Measurements from ENCODE around the gene RPS27. TPM values are rescaled to one million over a fixed set of nuclear protein-coding genes. Genes with fewer than 3 reads are reported as not detected.

RPS27 gene
- polyA plus RNA-seq, 1 donor from 2014 or later, result 22,392 TPM

Other genes with a start within 250 kb of the RPS27 start
- 12.9 TPM for gene SLC27A3, start 215.4 kb upstream of the RPS27 start, polyA plus RNA-seq
- 4.6 TPM for gene GATAD2B, start 67.8 kb upstream of the RPS27 start, polyA plus RNA-seq
- gene DENND4B, start 44.0 kb upstream of the RPS27 start, polyA plus RNA-seq, result 36.3 TPM
- 57.2 TPM for gene CRTC2, start 32.1 kb upstream of the RPS27 start, polyA plus RNA-seq
- 52.0 TPM for gene SLC39A1, start 27.2 kb upstream of the RPS27 start, polyA plus RNA-seq
- gene CREB3L4, start 22.9 kb upstream of the RPS27 start, polyA plus RNA-seq, result 6.5 TPM
- 344 TPM for gene JTB, start 13.1 kb upstream of the RPS27 start, polyA plus RNA-seq
- not detected for gene RAB13, start 4.4 kb upstream of the RPS27 start, polyA plus RNA-seq
- not detected for gene NUP210L, start 164.3 kb downstream of the RPS27 start, polyA plus RNA-seq
- gene TPM3, start 201.3 kb downstream of the RPS27 start, polyA plus RNA-seq, result 878 TPM
- not detected for gene CFAP141, start 215.6 kb downstream of the RPS27 start, polyA plus RNA-seq
- 60.6 TPM for gene UBAP2L, start 230.2 kb downstream of the RPS27 start, polyA plus RNA-seq

Measured in IgD-negative memory B cell (primary cell).